Brain microvascular endothelial cell (primary cell): Measurements from ENCODE around the gene MLF1.

Experiments
- DNase-seq: peaks from one replicate; pipeline ENCODE4 v3.0.0-alpha.2; 2020
- H3K27ac ChIP-seq: fragments of 250-450 bp; sonication (Bioruptor Pico); 2 replicates; pipeline ENCODE4 v1.5.1; 2020; ENCODE audit warnings: mild to moderate bottlenecking, moderate library complexity
- H3K27me3 ChIP-seq: fragments of 250-450 bp; sonication (Bioruptor Pico); replicated peaks from 2 replicates; pipeline ENCODE4 v1.5.1; 2020; ENCODE audit warnings: mild to moderate bottlenecking
- H3K36me3 ChIP-seq: fragments of 250-450 bp; sonication (Bioruptor Pico); replicated peaks from 2 replicates; pipeline ENCODE4 v1.5.1; 2020; ENCODE audit warnings: mild to moderate bottlenecking
- H3K4me3 ChIP-seq: 2 replicates; pipeline ENCODE4 v1.5.1; 2011; ENCODE audit warnings: low read depth, mild to moderate bottlenecking, control low read depth, low read length, moderate library complexity
- CTCF ChIP-seq: IDR thresholded peaks from 2 replicates; pipeline ENCODE4 v1.5.1; 2011; ENCODE audit warnings: low read depth, mild to moderate bottlenecking, moderate library complexity, low read length, control low read depth, inconsistent platforms; ENCODE audit errors: missing control alignments
- in situ Hi-C: cut with HindIII; loops from 2 replicates; pipeline ENCODE4 v1.10.0; 2017; ENCODE audit warnings: low sequenced_read_pairs, low pct_ligation_motif_present

The MLF1 gene

GRCh38 chr3:158559504-158559903 lies 11.5 kb upstream of the MLF1 start:
- in situ Hi-C loops = no loop called here
- Histone ChIP-seq H3K4me3 (no peak overlapping the region), H3K27me3 (no peaks in the 10 kb centered on the region), H3K27ac (no peak overlapping the region), H3K36me3 (no peaks in the 10 kb centered on the region)
- DNase-seq = no peak
- TF ChIP-seq CTCF = no peak

- TF ChIP-seq CTCF = no peak
- DNase-seq = no peak
- in situ Hi-C loops = no loop called here
- H3K4me3 ChIP-seq = no peak overlapping the region
- H3K27ac ChIP-seq = no peak overlapping the region
- no peaks in the 10 kb centered on the region for H3K36me3 ChIP-seq
- H3K27me3 ChIP-seq = no peaks in the 10 kb centered on the region
Measured at GRCh38 chr3:158560979-158561378, 10.0 kb upstream of the MLF1 start.

GRCh38 chr3:158562674-158563073 lies 8.3 kb upstream of the MLF1 start:
- in situ Hi-C loops = no loop called here
- no peak for TF ChIP-seq CTCF
- Histone ChIP-seq H3K4me3 (no peak overlapping the region), H3K36me3 (no peaks in the 10 kb centered on the region), H3K27ac (no peak overlapping the region), H3K27me3 (no peaks in the 10 kb centered on the region)
- no peak for DNase-seq

GRCh38 chr3:158563076-158563475 lies 7.9 kb upstream of the MLF1 start:
- in situ Hi-C loops = no loop called here
- H3K27ac ChIP-seq = no peak overlapping the region
- no peak overlapping the region for H3K4me3 ChIP-seq
- H3K27me3 ChIP-seq = no peaks in the 10 kb centered on the region
- H3K36me3 ChIP-seq = no peaks in the 10 kb centered on the region
- no peak for TF ChIP-seq CTCF
- no peak for DNase-seq

- Histone ChIP-seq H3K27me3 (no peaks in the 10 kb centered on the region), H3K27ac (no peak overlapping the region), H3K4me3 (no peak overlapping the region), H3K36me3 (no peaks in the 10 kb centered on the region)
- no peak for TF ChIP-seq CTCF
- in situ Hi-C loops = no loop called here
- no peak for DNase-seq
Measured at GRCh38 chr3:158565076-158565475, 5.9 kb upstream of the MLF1 start.

- Histone ChIP-seq H3K4me3 (no peak overlapping the region), H3K27ac (no peak overlapping the region), H3K36me3 (no peaks in the 10 kb centered on the region), H3K27me3 (no peaks in the 10 kb centered on the region)
- in situ Hi-C loops = no loop called here
- TF ChIP-seq CTCF = no peak
- DNase-seq = no peak
Measured at GRCh38 chr3:158568784-158569183, 2.2 kb upstream of the MLF1 start.
